ENCODE measurements around the gene CDK6.

The CDK6 gene

GRCh38 chr7:92736870-92737269 is 99.5 kb downstream of the CDK6 start:
- DNase-seq (ENCODE audit: low read depth in 2 of 2) = no peak

GRCh38 chr7:92735707-92736106 is 100.7 kb downstream of the CDK6 start:
- DNase-seq (ENCODE audit: low read depth in 2 of 2) = no peak

GRCh38 chr7:92732316-92733036 is 103.9 kb downstream of the CDK6 start:
- DNase-seq (ENCODE audit: low read depth in 2 of 2) = no peak

GRCh38 chr7:92731335-92732063 is 104.9 kb downstream of the CDK6 start:
- DNase-seq (ENCODE audit: low read depth in 2 of 2) = peak; percentile 21 to 29

GRCh38 chr7:92730808-92731207 is 105.6 kb downstream of the CDK6 start:
- DNase-seq (ENCODE audit: low read depth in 2 of 2) = no peak

- DNase-seq (ENCODE audit: low read depth in 2 of 2) = no peak
Measured at GRCh38 chr7:92729751-92730150, 106.6 kb downstream of the CDK6 start.

GRCh38 chr7:92729172-92729571 is 107.2 kb downstream of the CDK6 start:
- no peak for DNase-seq (ENCODE audit: low read depth in 2 of 2)

- no peak for DNase-seq (ENCODE audit: low read depth in 2 of 2)
Measured at GRCh38 chr7:92727755-92728154, 108.6 kb downstream of the CDK6 start.

- no peak for DNase-seq (ENCODE audit: low read depth in 2 of 2)
Measured at GRCh38 chr7:92725161-92725925, 111.0 kb downstream of the CDK6 start.

GRCh38 chr7:92723943-92724342 is 112.4 kb downstream of the CDK6 start:
- DNase-seq (ENCODE audit: low read depth in 2 of 2) = no peak

GRCh38 chr7:92723205-92723604 is 113.2 kb downstream of the CDK6 start:
- DNase-seq (ENCODE audit: low read depth in 2 of 2) = no peak

GRCh38 chr7:92722541-92722940 is 113.8 kb downstream of the CDK6 start:
- DNase-seq (ENCODE audit: low read depth in 2 of 2) = no peak

- DNase-seq (ENCODE audit: low read depth in 2 of 2) = no peak
Measured at GRCh38 chr7:92720604-92721350, 115.6 kb downstream of the CDK6 start.

GRCh38 chr7:92717993-92718716 is 118.2 kb downstream of the CDK6 start:
- peak; percentile 22 to 39 for DNase-seq (ENCODE audit: low read depth in 2 of 2)

- DNase-seq (ENCODE audit: low read depth in 2 of 2) = no peak
Measured at GRCh38 chr7:92717623-92717992, 118.8 kb downstream of the CDK6 start.

- DNase-seq (ENCODE audit: low read depth in 2 of 2) = no peak
Measured at GRCh38 chr7:92716825-92717580, 119.4 kb downstream of the CDK6 start.

- DNase-seq (ENCODE audit: low read depth in 2 of 2) = no peak
Measured at GRCh38 chr7:92715963-92716362, 120.4 kb downstream of the CDK6 start.

- DNase-seq (ENCODE audit: low read depth in 2 of 2) = no peak
Measured at GRCh38 chr7:92714767-92715166, 121.6 kb downstream of the CDK6 start.

GRCh38 chr7:92714280-92714679 is 122.1 kb downstream of the CDK6 start:
- DNase-seq (ENCODE audit: low read depth in 2 of 2) = no peak

GRCh38 chr7:92709912-92710311 is 126.5 kb downstream of the CDK6 start:
- no peak for DNase-seq (ENCODE audit: low read depth in 2 of 2)

- no peak for DNase-seq (ENCODE audit: low read depth in 2 of 2)
Measured at GRCh38 chr7:92709150-92709549, 127.2 kb downstream of the CDK6 start.
